Midbrain (tissue), 1 donor: ENCODE measurements around the gene CCDC142.
"Not testable (repeated sequence)": the region's sequence is repeated elsewhere in the genome, so short reads cannot be mapped to it uniquely, and the experiment has no call there.

Source experiments
- DNase-seq: peaks from one replicate; lab custom pipeline; 2025; lab: John Stamatoyannopoulos, UW

Gene CCDC142

DNA sequence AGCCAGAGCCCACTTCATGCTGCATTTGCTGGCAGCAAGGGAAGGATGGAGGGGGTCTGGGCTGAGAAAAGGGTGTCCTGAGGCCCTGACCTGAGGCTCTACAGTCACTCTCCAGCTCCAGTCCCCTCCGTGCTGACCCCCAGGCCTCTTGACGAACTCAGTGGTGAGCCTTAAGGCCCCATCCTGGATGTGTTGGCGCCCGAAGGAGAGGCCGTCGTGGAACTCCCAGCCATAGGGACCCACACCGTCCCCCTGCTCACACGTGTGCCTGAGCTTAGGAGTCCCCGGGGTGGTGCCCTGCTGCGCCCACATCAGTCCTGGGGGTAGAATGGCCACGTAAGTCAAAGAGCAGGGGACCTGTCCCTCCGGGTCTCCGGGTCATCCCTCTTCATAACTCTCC is 18.4 kb downstream of the CCDC142 start:
- DNase-seq, result no peak

DNA sequence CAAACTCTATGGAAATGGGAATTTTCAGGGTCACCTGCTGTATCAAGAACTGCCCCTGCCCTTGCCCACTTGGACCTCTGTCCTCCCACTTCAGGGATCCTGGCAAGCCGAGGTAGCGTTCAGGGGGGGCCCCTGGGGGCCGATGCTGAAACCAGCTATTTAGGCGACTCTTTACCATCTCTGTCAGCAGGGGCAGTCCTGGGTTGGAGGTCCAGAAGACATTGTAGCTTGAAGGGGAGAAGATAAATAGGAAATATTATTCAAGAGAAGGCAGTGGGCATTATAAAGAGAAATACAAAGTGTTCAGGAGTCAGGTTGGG is 20.1 kb downstream of the CCDC142 start:
- DNase-seq, result no peak

DNA sequence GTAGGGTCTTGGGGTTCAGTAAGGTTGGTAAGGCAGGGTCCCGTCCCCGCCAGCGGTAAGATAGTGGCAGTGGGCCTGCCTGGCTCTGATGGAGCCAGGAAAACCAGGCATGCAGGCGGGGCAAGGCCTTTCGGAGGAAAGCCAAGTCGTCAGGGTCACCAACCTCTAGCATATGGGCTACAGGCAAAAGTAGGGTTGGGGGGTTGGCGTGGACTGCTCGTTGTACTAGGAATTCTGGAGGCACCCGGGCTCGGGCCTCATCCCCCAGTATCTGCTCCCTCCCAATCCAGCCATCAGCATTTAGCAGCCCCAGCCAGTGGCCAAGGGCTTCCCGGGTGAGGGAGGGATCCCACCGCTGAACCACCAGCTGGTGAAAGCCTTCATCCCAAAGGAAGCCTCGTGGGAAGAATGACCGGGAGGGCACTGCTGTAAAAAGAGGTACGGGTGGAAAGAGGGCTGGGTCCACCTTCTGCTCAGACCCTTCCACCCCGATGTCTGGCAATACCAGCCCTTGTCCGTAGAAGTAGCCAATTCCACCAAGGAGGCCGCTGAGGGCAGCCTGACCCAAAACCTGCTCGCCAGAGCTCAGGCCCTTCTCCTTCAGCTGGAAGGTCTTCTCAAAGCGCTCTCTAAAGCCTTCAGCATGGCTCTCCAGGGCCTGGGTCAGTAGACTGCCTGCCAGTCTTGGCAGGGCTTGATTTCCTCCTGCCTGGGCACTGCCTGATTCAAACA is 20.6 kb downstream of the CCDC142 start:
- DNase-seq, result no peak

DNA sequence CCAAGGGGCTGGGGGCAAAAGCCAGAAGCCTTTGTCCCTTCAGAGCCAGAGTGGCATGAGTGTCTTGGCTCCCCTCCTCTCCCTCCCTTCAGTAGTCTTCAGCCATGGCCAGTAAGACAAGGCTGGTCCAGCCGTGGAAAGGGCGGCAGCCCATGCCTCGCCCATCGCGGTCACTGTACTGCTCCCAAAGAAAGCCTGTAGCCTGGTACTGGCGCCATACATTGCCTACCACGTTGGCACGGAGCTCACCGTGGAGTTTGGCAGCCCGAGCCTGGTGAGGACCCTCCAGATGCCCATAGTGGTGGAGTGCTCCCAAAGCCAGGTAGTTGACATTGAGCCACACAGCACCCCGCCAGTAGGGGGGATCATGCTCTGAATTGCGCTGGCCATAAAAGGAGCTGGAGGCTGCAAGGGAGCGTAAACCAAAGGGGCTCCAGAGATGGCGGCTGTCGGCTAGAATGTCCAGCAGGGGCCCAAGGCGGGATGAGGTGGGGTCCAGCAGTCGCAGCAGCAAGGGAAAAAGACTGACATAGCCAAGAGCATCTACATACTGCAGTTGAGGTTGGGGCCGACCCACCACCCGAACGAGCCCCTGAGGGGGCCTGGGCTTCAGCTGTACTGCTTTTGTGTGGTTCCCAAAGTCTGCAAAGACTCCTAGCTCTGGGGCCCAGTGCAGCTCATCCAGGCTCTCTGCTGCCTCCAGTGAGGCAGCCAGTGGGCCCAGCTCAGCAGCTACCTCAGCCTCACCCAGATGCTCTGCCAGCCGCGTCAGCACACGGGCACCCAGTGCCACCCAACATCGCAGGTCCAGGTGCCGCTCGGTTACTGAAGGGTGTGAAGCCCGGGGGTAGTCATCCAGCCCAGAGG is 21.4 kb downstream of the CCDC142 start:
- DNase-seq, result no peak

DNA sequence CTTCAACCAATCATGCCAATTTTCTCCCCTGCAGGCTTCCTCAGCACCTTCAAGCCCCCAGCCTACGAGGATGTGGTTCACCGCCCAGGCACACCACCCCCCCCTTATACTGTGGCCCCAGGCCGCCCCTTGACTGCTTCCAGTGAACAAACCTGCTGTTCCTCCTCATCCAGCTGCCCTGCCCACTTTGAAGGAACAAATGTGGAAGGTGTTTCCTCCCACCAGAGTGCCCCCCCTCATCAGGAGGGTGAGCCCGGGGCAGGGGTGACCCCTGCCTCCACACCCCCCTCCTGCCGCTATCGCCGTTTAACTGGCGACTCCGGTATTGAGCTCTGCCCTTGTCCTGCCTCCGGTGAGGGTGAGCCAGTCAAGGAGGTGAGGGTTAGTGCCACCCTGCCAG is 22.6 kb downstream of the CCDC142 start:
- not testable (repeated sequence) for DNase-seq

DNA sequence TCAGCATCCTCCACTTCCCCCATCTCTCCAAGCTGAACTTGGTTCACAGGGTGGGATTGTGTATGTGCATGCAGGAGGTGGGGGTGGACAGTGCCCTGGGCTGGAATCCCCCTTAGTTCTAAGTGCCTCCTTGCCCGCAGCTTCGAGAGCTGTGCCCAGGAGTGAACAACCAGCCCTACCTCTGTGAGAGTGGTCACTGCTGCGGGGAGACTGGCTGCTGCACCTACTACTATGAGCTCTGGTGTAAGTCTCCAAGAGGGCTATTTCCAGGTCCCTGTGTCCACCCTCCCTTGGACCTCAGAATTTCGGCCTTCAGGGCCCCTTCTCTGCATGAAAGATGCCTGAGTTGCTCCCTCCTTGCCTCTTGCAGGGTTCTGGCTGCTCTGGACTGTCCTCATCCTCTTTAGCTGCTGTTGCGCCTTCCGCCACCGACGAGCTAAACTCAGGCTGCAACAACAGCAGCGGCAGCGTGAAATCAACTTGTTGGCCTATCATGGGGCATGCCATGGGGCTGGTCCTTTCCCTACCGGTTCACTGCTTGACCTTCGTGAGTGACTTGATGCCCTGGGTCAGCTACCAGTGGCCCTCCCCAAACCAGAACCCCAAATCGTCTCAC is 23.2 kb downstream of the CCDC142 start:
- DNase-seq, result not testable (repeated sequence)

DNA sequence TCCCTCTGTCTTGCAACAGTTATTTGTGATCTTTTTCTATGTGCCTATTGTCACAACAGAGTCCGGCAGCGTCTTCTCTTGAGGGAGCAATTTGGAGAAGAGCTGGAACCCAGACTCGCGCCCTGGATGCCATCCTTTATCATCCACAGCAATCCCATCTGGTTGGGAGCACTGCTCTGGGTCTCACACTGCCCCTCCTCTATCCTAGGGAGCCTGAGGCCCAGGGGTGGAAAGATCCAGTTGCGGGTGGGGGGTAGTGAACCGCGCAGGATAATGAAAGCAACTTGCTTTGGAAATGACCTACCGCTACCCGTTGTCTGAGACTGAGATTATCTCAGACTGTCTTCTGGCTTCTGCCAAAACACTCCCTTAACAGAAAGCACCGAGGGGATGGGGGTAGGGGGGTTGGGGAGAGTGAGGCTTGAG is 23.8 kb downstream of the CCDC142 start:
- DNase-seq, result no peak

DNA sequence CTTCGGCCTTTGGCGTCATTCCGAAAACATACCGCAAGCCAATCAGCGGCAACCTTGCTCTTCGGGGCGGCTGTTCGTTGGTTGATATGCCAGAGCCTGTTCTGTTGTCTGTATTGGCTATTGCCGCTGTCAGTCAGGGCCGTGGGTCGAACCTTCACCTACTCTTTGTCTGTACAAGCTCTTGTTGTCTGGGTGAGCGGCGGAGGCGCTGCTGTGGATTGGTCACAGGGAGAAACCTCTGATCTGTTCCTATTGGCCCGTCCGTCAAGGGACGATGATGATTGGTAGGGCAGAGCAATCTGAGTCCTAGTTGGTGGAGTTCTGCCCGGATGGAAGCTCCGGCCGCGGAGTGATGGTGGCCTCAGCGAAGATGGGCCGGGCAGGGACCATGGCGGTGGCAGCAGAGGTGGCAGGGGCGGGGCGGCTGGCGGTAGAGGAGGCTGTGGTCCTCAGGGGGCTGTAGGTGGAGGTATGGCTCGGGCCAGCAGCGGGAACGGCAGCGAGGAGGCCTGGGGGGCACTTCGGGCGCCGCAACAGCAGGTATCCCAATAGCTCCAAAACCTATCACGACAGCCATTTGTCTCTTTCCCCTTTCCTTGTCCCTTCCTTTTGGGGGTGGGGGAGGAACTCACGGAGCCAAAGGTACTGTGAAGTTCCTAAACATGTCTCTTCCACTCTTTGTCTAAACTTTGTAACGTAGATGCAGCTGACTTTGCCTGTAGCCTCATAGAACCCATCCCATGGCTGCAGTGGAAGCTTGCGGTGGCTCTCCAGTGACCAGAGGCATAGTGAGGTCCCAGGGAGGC is 24.5 kb downstream of the CCDC142 start, which contains the start of gene WBP1:
Gene WBP1 (plus strand): TSS at position 307 of the 806 bp plus-strand sequence. CDS start 165 bp downstream, at position 472.
- DNase-seq, result peak; percentile 100

DNA sequence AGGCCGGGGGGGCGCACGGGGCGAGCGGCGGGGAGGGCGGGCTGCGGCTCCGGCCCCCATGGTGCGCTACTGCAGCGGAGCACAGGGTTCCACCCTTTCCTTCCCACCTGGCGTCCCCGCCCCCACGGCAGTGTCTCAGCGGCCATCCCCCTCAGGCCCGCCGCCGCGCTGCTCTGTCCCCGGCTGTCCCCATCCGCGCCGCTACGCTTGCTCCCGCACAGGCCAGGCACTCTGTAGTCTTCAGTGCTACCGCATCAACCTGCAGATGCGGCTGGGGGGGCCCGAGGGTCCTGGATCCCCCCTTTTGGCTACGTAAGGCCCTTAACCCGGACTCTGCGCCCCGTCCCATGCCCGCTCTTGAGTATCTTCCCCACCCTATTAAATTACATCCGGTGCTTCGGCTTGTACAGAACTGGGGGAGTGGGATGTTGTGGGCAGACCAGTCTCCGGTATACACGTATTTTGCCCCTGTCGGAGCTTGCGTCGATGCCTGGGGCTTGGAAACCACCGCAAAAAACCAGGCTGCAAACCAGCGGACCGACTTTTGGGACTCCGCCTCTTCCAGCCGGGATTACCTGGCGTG is 25.2 kb downstream of the CCDC142 start:
- peak; percentile 51 for DNase-seq

DNA sequence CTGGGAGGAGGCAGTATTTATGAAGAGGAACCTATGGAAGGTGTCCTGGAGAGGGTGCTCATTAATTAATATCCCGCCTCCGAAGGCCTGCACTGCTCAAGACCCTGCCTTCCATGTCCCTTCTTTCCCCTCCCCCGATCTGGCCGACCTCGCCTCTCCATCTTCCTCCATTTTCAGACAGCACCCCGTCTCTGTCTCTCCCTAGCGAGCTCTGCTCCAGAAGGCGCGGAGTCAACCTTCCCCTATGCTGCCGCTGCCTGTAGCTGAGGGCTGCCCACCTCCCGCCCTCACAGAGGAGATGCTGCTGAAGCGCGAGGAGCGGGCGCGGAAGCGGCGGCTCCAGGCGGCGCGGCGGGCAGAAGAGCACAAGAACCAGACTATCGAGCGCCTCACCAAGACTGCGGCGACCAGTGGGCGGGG is 25.7 kb downstream of the CCDC142 start:
- DNase-seq, result no peak

DNA sequence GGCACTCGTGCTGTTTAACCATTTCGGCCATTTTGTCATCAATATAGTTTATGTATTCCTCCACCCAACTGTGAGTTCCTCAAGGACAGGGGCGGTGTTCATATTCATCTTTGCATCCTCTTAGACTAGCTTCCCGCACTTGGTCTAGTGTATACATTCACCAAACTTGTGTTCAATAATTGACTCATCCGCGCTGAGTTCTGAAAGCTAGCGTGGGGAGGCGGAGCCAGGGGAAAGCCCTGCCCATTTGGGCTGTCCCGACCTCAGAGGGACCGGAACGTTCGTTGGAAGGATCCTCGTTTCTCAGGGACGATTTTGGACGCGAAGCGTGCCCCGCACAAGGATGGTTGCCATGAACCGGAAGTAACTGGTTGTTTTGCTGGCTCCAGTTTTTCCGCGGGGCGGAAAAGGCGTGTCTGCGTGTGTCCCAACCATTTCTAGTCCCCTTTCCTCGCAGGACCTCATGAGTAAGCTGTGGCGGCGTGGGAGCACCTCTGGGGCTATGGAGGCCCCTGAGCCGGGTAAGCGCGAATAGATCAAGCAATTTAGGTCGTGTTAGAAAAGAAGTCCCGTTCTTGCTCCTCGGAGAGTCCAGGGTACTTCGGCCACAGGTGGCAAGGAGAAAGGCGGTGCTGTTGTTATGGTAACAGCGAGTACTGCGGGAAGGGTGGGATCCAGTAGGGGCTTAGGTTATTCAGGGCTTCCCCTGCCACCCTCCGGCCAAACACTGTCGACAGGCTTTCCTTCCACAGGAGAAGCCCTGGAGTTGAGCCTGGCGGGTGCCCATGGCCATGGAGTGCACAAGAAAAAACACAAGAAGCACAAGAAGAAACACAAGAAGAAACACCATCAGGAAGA is 27.9 kb downstream of the CCDC142 start, which contains the start of gene INO80B:
Gene INO80B (plus strand): TSS at position 434 of the 858 bp plus-strand sequence. CDS start 30 bp downstream, at position 464.
- DNase-seq, result peak; percentile 98

DNA sequence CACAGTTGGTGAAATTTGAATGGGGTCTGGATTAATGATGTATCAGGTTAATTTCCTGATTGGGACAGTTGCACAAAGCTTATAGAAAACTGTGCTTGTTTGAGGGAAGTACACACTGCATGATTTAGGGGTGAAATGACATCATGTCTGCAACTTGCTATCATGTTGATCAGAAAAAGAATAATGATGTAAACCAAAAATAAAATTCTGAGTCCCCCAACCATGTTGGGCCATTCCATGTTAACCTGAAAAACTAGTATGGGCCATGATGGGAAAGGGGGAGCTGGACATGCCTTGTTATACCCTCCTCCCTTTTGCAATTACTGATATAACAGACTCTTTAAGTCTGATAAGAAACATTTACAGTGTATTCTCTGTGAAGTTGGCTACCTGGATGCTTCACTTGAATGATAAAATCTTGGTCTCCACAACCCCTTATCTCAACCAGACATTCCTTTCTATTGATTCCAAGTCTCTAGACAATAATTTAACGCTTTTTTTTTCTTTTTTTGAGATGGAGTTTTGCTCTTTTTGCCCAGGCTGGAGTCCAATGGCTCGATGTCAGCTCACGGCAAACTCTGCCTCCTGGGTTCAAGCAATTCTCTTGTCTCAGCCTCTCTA is 32.1 kb downstream of the CCDC142 start:
- no peak for DNase-seq

DNA sequence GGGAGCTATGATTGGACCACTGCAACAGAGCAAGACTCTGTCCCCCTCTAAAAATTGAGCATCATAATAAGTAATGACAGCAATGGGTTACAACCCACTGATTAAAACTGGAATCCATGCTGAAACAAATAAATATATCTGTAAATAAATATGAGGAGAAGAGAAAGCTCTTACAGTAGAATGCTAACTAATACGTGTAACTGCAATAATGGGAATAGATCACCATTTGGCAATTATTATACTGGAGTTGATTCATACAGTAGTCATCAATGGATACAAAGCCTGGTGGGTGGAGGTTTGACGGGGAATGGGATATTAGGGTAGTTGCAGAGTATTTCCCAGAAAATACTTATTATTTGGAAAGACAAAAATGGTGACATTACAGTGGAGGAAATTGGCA is 34.0 kb downstream of the CCDC142 start:
- no peak for DNase-seq

DNA sequence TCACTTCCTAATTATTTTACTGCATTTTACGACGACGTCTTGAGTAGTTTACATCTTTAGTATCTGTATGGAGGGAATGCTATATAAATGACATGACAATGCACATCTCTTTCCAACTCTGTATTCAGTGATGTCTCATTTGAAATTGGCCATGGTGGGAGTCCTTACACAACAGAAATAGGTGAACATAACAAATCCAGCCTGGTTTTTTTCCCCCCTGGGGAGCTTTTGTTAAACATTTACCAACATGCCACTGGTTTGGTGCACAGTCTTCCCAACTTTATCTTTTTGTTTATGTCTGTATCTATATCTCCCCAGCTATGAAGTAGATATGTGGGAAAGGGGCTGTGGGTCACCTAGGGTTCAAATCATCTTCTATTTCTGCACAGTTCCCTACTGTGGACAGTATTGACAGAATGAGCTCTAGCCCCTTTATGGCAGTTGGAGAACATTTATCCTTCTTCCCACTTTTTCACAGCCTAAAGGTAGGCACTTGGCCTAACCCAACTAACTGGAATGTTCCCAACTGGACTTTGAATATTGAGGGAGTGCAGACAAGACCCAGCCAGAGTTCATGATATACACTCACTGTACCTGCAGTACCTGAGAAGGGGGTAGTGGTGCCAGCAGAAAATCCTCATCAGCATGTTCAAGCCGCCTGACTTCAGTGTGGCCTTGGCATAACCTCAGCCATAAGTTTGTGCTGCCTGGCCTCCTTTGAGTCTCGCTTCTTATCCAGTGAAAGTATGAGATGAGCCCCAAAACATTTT is 35.4 kb downstream of the CCDC142 start:
- DNase-seq, result no peak

DNA sequence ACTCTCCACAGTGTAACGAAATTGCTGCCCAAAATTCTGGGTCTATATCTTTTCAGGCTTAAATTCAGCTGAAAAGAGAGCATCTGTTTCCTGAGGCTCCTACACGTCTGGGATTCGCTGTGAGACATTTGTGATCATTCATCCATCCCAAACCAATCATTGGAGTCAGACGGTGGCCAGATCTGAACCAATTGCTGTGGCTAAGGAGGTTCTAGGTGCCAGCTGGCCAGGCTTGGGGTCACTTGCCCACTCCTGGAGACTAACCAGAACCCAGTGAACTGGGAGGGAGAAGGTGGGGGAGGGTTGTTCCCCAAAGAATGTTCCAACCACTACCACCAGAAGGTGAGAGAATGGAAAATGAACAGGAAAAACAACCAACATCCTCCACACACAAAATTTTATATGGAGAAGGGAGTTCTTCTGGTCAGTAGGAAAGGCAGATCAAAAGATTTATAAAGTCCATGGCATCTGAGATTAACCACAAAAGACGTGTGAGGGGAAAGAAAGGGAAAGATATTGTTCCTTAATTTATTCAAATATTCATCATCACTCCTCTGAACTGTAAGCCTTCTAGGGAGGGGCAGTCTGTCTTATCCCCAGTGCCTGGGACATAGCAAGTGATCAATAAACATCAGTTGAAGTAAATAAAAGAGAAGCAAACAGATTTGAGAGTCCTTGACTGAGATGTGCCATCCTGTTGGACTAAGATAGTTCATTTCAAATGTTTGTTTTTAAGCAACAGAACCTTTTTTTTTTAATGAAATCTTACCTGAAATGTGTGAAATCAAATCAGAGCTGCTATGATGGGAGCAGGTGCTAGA is 38.1 kb downstream of the CCDC142 start:
- DNase-seq, result no peak

DNA sequence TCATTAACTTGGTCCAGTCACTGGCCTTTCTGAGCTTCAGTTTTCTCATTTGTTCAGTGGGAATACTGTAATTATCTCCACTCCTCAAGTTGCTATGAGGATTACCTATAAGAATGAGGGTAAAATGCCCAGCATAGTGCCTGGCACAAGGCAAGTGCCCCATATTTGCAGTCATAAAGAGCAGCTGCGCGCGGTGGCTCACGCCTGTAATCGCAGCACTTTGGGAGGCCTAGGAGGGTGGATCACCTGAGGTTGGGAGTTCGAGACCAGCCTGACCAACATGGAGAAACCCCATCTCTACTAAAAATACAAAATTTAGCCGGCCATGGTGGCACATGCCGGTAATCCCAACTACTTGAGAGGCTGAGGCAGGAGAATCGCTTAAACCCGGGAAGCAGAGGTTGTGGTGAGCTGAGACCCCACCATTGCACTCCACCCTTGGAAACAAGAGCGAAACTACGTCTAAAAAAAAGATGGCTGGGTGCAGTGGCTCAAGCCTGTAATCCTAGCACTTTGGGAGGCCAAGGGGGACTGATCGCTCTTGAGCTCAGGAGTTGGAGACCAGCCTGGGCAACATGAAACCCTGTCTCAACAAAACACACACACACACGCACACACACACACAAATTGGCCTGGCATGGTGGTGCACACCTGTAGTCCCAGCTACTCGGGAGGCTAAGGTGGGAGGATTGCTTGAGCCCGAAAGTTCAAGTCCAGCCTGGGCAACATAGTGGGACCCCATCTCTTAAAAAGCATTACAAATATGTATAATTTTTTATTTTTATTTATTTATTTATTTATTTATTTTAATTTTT is 40.1 kb downstream of the CCDC142 start:
- DNase-seq, result not testable (repeated sequence)

DNA sequence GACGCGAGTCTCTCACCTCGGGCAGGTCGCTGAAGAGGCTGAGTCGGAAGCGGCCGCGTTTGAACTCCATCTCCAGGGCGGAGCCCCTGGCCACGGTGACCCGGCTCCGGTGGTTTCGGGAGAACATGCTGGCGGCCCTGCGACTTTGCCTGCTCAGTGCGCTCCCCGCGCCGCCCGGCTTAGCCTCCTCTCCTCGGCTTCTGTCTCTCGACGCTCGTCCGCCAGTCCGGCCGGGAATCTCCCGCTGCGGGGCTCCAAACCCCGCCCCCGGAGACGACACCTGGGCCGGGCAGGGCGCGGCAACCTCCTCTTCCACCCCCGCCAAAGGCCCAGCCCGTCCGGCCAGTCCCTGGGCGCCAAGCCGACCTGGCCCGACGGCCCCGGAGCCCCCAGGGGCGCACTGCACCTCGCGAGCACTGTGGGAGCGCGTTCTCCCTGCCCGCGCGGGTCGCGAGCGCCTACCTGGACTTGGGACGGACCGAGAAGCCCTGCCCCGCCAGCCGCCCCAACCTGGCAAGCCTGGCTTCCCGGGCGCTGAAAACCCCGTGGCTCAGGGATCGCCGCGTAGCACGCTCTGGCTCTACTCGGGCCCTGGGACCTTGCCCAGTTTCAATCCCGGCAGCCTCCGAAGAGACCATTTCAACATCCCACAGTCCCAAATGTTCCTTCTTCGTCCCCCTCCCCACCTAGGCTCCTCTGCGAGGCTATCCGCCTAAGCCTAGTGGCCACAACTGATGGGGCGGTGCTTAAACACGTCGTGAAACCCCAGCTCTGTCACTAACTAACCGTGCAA is 40.9 kb downstream of the CCDC142 start, which contains the start of gene RTKN:
Gene RTKN (minus strand): TSS at position 248 of the 793 bp plus-strand sequence. CDS start 121 bp downstream, at position 127.
- DNase-seq, result no peak
